ENCODE measurements around the gene C12orf43.

The C12orf43 gene

DNA sequence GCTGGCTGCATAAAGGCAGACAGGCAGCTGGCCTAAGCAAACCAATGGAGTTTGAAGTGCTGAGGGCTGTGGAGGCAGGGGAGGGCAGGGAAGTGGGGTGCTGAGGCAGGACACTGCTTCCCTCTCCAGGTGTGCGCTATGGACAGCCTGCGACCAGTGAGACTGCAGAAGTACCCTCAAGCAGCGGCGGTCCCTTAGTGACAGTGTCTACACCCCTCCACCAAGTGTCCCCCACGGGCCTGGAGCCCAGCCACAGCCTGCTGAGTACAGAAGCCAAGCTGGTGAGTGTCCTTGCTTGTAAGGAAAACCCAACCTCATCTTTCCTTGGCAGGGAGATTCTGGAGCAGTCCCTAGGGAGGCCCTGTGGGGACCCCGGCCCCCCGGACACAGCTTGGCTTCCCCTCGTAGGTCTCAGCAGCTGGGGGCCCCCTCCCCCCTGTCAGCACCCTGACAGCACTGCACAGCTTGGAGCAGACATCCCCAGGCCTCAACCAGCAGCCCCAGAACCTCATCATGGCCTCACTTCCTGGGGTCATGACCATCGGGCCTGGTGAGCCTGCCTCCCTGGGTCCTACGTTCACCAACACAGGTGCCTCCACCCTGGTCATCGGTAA, 20.0 kb downstream of the C12orf43 start:
- H2BK5ac ChIP-seq (ENCODE audit: low read depth, low read length, poor library complexity): no peak overlapping the region
- no CpG with 5 or more reads among the region's 11 CpGs for WGBS (ENCODE audit: extremely low coverage, insufficient coverage, insufficient read length)

DNA sequence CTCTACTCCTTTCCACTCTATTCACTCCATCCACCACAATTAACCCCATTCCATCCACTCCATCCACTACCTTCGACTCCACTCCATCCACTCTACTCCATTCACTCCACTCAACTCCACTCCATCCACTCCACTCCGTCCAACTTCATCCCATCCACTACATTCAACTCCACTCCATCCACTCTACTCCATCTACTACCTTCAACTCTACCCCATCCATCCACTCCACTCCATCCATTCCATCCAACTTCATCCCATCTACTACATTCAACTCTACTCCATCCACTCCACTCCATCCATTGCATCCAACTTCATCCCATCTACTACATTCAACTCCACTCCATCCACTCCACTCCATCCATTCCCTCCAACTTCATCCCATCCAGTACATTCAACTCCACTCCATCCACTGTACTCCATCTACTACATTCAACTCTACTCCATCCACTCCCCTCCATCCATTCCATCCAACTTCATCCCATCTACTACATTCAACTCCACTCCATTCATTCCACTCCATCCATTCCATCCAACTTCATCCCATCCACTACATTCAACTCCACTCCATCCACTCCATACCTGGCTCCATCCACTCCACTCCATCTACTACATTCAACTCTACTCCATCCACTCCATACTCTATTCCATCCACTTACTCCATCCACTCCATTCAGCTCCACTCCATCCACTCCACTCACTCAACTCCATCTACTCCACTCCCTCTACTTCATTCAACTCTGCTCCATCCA, 21.5 kb downstream of the C12orf43 start:
- H3K4me1 ChIP-seq (ENCODE audit: control insufficient read depth in 1 of 2, insufficient read depth in 2 of 2, low read length in 2 of 2): no peaks in the 10 kb centered on the region
- H3K27ac ChIP-seq (ENCODE audit: low read depth, low read length): no peak overlapping the region
- no peaks in the 10 kb centered on the region for H3K27me3 ChIP-seq (ENCODE audit: insufficient read depth, low read length)
- H2BK12ac ChIP-seq (ENCODE audit: low read length): no peak overlapping the region
- 99% methylated on average over 2 of the region's 2 CpGs for WGBS (ENCODE audit: extremely low coverage, insufficient coverage, insufficient read length)
- no peak overlapping the region for H3K4me3 ChIP-seq (ENCODE audit: low read depth, low read length)
- H3K9me3 ChIP-seq (ENCODE audit: insufficient read depth, low read depth, low read length): peaks cover 3% of the 10 kb centered on the region
- H3K4me2 ChIP-seq (ENCODE audit: low read length): no peak overlapping the region
- H3K14ac ChIP-seq (ENCODE audit: low read length): no peak overlapping the region
- no peak overlapping the region for H3K4ac ChIP-seq (ENCODE audit: low read depth, low read length)
- H3K23ac ChIP-seq (ENCODE audit: low read length): no peak overlapping the region
- no peak overlapping the region for H2BK5ac ChIP-seq (ENCODE audit: low read depth, low read length, poor library complexity)
- H3K79me1 ChIP-seq (ENCODE audit: low read length): no peaks in the 10 kb centered on the region
- no peaks in the 10 kb centered on the region for H3K36me3 ChIP-seq (ENCODE audit: control insufficient read depth in 1 of 2, insufficient read depth in 2 of 2, low read length in 2 of 2)
- no peak overlapping the region for H2BK120ac ChIP-seq (ENCODE audit: insufficient read depth, low read length, poor library complexity)
- H4K8ac ChIP-seq (ENCODE audit: low read depth, low read length): no peak overlapping the region
- H2AFZ ChIP-seq (ENCODE audit: insufficient read depth, low read length, poor library complexity): no peak overlapping the region
- H4K91ac ChIP-seq (ENCODE audit: low read depth, low read length): no peak overlapping the region
- no peaks in the 10 kb centered on the region for H3K79me2 ChIP-seq (ENCODE audit: control insufficient read depth, insufficient read depth, low read length, poor library complexity)
- H3K18ac ChIP-seq (ENCODE audit: low read length): no peak overlapping the region
- no peak for DNase-seq
- H4K12ac ChIP-seq (ENCODE audit: low read depth, low read length): no peak overlapping the region
- no peak overlapping the region for H3K9ac ChIP-seq (ENCODE audit: low read length)
- no peak overlapping the region for H2AK5ac ChIP-seq (ENCODE audit: low read length)

More for the DNA sequence above, 20.0 kb downstream of the C12orf43 start:
- H3K79me2 ChIP-seq (ENCODE audit: control insufficient read depth, insufficient read depth, low read length, poor library complexity): no peaks in the 10 kb centered on the region
- H3K4me1 ChIP-seq (ENCODE audit: control insufficient read depth in 1 of 2, insufficient read depth in 2 of 2, low read length in 2 of 2): peaks cover 4 to 6% of the 10 kb centered on the region in 2 experiments
- peaks cover 3% of the 10 kb centered on the region for H3K9me3 ChIP-seq (ENCODE audit: insufficient read depth, low read depth, low read length)
- no peaks in the 10 kb centered on the region for H3K79me1 ChIP-seq (ENCODE audit: low read length)
- H3K18ac ChIP-seq (ENCODE audit: low read length): no peak overlapping the region
- DNase-seq: no peak
- no peak overlapping the region for H2AK5ac ChIP-seq (ENCODE audit: low read length)
- H3K4me3 ChIP-seq (ENCODE audit: low read depth, low read length): no peak overlapping the region
- H2BK12ac ChIP-seq (ENCODE audit: low read length): no peak overlapping the region
- no peak overlapping the region for H3K4me2 ChIP-seq (ENCODE audit: low read length)
- H3K23ac ChIP-seq (ENCODE audit: low read length): no peak overlapping the region
- H3K27ac ChIP-seq (ENCODE audit: low read depth, low read length): no peak overlapping the region
- H3K14ac ChIP-seq (ENCODE audit: low read length): no peak overlapping the region
- H4K91ac ChIP-seq (ENCODE audit: low read depth, low read length): no peak overlapping the region
- H2AFZ ChIP-seq (ENCODE audit: insufficient read depth, low read length, poor library complexity): no peak overlapping the region
- H2BK120ac ChIP-seq (ENCODE audit: insufficient read depth, low read length, poor library complexity): no peak overlapping the region
- no peak overlapping the region for H3K9ac ChIP-seq (ENCODE audit: low read length)
- H4K8ac ChIP-seq (ENCODE audit: low read depth, low read length): no peak overlapping the region
- H4K12ac ChIP-seq (ENCODE audit: low read depth, low read length): no peak overlapping the region
- no peaks in the 10 kb centered on the region for H3K27me3 ChIP-seq (ENCODE audit: insufficient read depth, low read length)
- peaks cover 0 to 4% of the 10 kb centered on the region in 2 experiments for H3K36me3 ChIP-seq (ENCODE audit: control insufficient read depth in 1 of 2, insufficient read depth in 2 of 2, low read length in 2 of 2)
- no peak overlapping the region for H3K4ac ChIP-seq (ENCODE audit: low read depth, low read length)

DNA sequence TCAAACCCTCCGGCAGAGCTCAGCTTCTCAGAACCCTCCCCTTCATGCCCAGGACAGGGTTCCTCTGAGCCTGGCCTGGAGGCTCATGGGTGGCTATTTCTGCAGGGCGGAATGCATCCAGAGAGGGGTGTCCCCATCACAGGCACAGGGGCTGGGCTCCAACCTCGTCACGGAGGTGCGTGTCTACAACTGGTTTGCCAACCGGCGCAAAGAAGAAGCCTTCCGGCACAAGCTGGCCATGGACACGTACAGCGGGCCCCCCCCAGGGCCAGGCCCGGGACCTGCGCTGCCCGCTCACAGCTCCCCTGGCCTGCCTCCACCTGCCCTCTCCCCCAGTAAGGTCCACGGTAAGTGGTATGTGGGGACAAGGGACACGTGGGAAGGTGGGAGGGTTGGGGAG, 22.2 kb downstream of the C12orf43 start:
- Histone ChIP-seq H2AK5ac (ENCODE audit: low read length) (no peak overlapping the region), H3K79me2 (ENCODE audit: control insufficient read depth, insufficient read depth, low read length, poor library complexity) (no peaks in the 10 kb centered on the region), H2BK5ac (ENCODE audit: low read depth, low read length, poor library complexity) (no peak overlapping the region), H3K27me3 (ENCODE audit: insufficient read depth, low read length) (no peaks in the 10 kb centered on the region), H3K4me3 (ENCODE audit: low read depth, low read length) (no peak overlapping the region), H2AFZ (ENCODE audit: insufficient read depth, low read length, poor library complexity) (no peak overlapping the region), H3K36me3 (ENCODE audit: control insufficient read depth in 1 of 2, insufficient read depth in 2 of 2, low read length in 2 of 2) (no peaks in the 10 kb centered on the region), H2BK12ac (ENCODE audit: low read length) (no peak overlapping the region), H3K23ac (ENCODE audit: low read length) (no peak overlapping the region), H3K79me1 (ENCODE audit: low read length) (no peaks in the 10 kb centered on the region), H4K8ac (ENCODE audit: low read depth, low read length) (no peak overlapping the region), H3K4ac (ENCODE audit: low read depth, low read length) (no peak overlapping the region), H3K27ac (ENCODE audit: low read depth, low read length) (no peak overlapping the region), H3K4me2 (ENCODE audit: low read length) (no peak overlapping the region), H2BK120ac (ENCODE audit: insufficient read depth, low read length, poor library complexity) (no peak overlapping the region), H3K9ac (ENCODE audit: low read length) (no peak overlapping the region), H3K18ac (ENCODE audit: low read length) (no peak overlapping the region), H4K12ac (ENCODE audit: low read depth, low read length) (no peak overlapping the region), H4K91ac (ENCODE audit: low read depth, low read length) (no peak overlapping the region), H3K4me1 (ENCODE audit: control insufficient read depth in 1 of 2, insufficient read depth in 2 of 2, low read length in 2 of 2) (no peaks in the 10 kb centered on the region), H3K9me3 (ENCODE audit: insufficient read depth, low read depth, low read length) (peaks cover 3% of the 10 kb centered on the region), H3K14ac (ENCODE audit: low read length) (no peak overlapping the region)
- WGBS (ENCODE audit: extremely low coverage, insufficient coverage, insufficient read length): no CpG with 5 or more reads among the region's 15 CpGs
- no peak for DNase-seq

DNA sequence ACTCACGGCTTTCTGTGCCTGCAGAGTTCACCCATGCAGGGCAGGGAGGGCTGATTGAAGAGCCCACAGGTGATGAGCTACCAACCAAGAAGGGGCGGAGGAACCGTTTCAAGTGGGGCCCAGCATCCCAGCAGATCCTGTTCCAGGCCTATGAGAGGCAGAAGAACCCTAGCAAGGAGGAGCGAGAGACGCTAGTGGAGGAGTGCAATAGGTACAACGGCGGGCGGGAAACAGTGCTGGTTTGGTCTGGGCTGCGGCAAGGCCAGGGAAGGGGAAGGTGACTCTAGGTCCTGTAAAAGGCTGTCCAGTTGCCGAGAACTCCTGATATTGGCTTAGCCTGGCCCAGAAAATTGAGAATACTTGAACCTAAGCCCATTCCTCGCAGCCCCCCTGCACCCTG, 22.8 kb downstream of the C12orf43 start:
- no peak for DNase-seq
- Histone ChIP-seq H3K4me3 (ENCODE audit: low read depth, low read length) (no peak overlapping the region), H3K18ac (ENCODE audit: low read length) (no peak overlapping the region), H4K8ac (ENCODE audit: low read depth, low read length) (no peak overlapping the region), H2BK120ac (ENCODE audit: insufficient read depth, low read length, poor library complexity) (no peak overlapping the region), H2AFZ (ENCODE audit: insufficient read depth, low read length, poor library complexity) (no peak overlapping the region), H3K79me1 (ENCODE audit: low read length) (no peaks in the 10 kb centered on the region), H4K12ac (ENCODE audit: low read depth, low read length) (no peak overlapping the region), H4K91ac (ENCODE audit: low read depth, low read length) (no peak overlapping the region), H2BK12ac (ENCODE audit: low read length) (no peak overlapping the region), H3K14ac (ENCODE audit: low read length) (no peak overlapping the region), H2BK5ac (ENCODE audit: low read depth, low read length, poor library complexity) (no peak overlapping the region), H3K9ac (ENCODE audit: low read length) (no peak overlapping the region), H3K23ac (ENCODE audit: low read length) (no peak overlapping the region), H3K4me2 (ENCODE audit: low read length) (no peak overlapping the region), H3K4me1 (ENCODE audit: control insufficient read depth in 1 of 2, insufficient read depth in 2 of 2, low read length in 2 of 2) (no peaks in the 10 kb centered on the region), H3K27me3 (ENCODE audit: insufficient read depth, low read length) (no peaks in the 10 kb centered on the region), H3K9me3 (ENCODE audit: insufficient read depth, low read depth, low read length) (peaks cover 7% of the 10 kb centered on the region), H3K79me2 (ENCODE audit: control insufficient read depth, insufficient read depth, low read length, poor library complexity) (no peaks in the 10 kb centered on the region), H3K27ac (ENCODE audit: low read depth, low read length) (no peak overlapping the region), H2AK5ac (ENCODE audit: low read length) (no peak overlapping the region), H3K36me3 (ENCODE audit: control insufficient read depth in 1 of 2, insufficient read depth in 2 of 2, low read length in 2 of 2) (no peaks in the 10 kb centered on the region), H3K4ac (ENCODE audit: low read depth, low read length) (no peak overlapping the region)
- WGBS (ENCODE audit: extremely low coverage, insufficient coverage, insufficient read length): no CpG with 5 or more reads among the region's 11 CpGs

All from trophoblast cell (in vitro differentiated cells and primary cell).